K562 (cell line): ENCODE measurements around the gene EPHB3. TPM values are rescaled to one million over a fixed set of nuclear protein-coding genes. Genes with fewer than 3 reads are reported as not detected.

Experiments used
- ATAC-seq: fragments of 200-7000 bp; cut with Tn5 transposase; 3 replicates; pipeline ENCODE4 v1.9.1; 2020; ENCODE audit warnings: moderate library complexity
- BruUV-seq: library from RNA; stranded (reverse); fragments of 400-500 nt; replicated peaks from 2 replicates; lab custom pipeline; 2021; lab: Mats Ljungman, UMichigan
- CTCF ChIA-PET: fragments of 300-600 bp; formaldehyde crosslinking; extraction: SDS; loops from one replicate; lab custom pipeline; 2021; ENCODE audit warnings: low intra/inter-chr PET ratio; lab: Yijun Ruan, JAX
- POLR2A ChIA-PET: fragments of 300-600, 350-650 bp; sonication (Branson Sonifier 250); formaldehyde crosslinking; extraction: SDS; loops from one replicate; lab custom pipeline; 2021; ENCODE audit warnings: antibody characterized with exemption, inconsistent platforms; lab: Yijun Ruan, JAX
- DNase-seq, 4 experiments: peaks; one replicate each; pipeline versions ENCODE4 v3.0.0 to v3.0.0-alpha.2; 2011 to 2018; ENCODE audit warnings: low spot score in 3 of 4, mixed read lengths in 3 of 4; ENCODE audit errors: extremely low read depth in 1 of 4
- FAIRE-seq: peaks from 2 replicates; lab custom pipeline; 2011; peaks lifted over from hg19 to GRCh38; lab: Jason Lieb, UNC
- H2AFZ ChIP-seq: 2 replicates; pipeline ENCODE4 v1.6.0; 2011; ENCODE audit warnings: low read depth, low read length, control low read depth, inconsistent platforms
- H3K27ac ChIP-seq: fragments of 200-600 bp; 3 replicates; pipeline ENCODE4 v1.8.0; 2011; ENCODE audit warnings: low read depth, mild to moderate bottlenecking, control low read depth, inconsistent platforms, low read length, moderate library complexity, mixed read lengths; ENCODE audit errors: extremely low read depth
- H3K27me3 ChIP-seq, 2 experiments: fragments of 300-600 bp in 1 of 2; 2 replicates in 1 of 2; 3 replicates in 1 of 2; pipeline versions ENCODE4 v1.6.0 to v1.8.0; 2011; ENCODE audit warnings: inconsistent platforms in 2 of 2, low read length in 2 of 2, mild to moderate bottlenecking in 1 of 2, mixed read lengths in 1 of 2, moderate library complexity in 1 of 2; ENCODE audit not compliant: control insufficient read depth in 2 of 2, insufficient read depth in 2 of 2
- H3K36me3 ChIP-seq: fragments of 300-600 bp; 3 replicates; pipeline ENCODE4 v1.8.0; 2011; ENCODE audit warnings: mild to moderate bottlenecking, low read length, inconsistent platforms; ENCODE audit not compliant: control insufficient read depth, insufficient read depth
- H3K4me1 ChIP-seq, 2 experiments: fragments of 200-600 bp in 1 of 2; replicated peaks in 1 of 2; 2 replicates in 1 of 2; 3 replicates in 1 of 2; pipeline versions ENCODE4 v1.5.1 to v1.8.0; 2011; ENCODE audit warnings: inconsistent platforms in 2 of 2, low read length in 2 of 2, mild to moderate bottlenecking in 1 of 2, mixed read lengths in 1 of 2, moderate library complexity in 1 of 2; ENCODE audit not compliant: control insufficient read depth in 2 of 2, insufficient read depth in 2 of 2
- H3K4me2 ChIP-seq: 2 replicates; pipeline ENCODE4 v1.6.1; 2011; ENCODE audit warnings: low read length, control low read depth, inconsistent platforms, mixed read lengths; ENCODE audit not compliant: insufficient read depth
- H3K4me3 ChIP-seq: fragments of 200-600 bp; sonication (generic), shearing (Covaris generic); 2 replicates; pipeline ENCODE4 v1.5.1; 2016; ENCODE audit warnings: control low read depth, inconsistent platforms
- H3K79me2 ChIP-seq: fragments of 200-600 bp; 3 replicates; pipeline ENCODE4 v1.8.0; 2011; ENCODE audit warnings: low read length, inconsistent platforms; ENCODE audit not compliant: control insufficient read depth, insufficient read depth
- H3K9ac ChIP-seq, 2 experiments: 2 replicates each; pipeline versions ENCODE4 v1.6.0 to v1.6.1; 2011; ENCODE audit warnings: low read depth in 2 of 2, low read length in 2 of 2, control low read depth in 1 of 2, inconsistent platforms in 1 of 2, mild to moderate bottlenecking in 1 of 2, mixed read lengths in 1 of 2; ENCODE audit not compliant: insufficient read depth in 1 of 2
- H3K9me1 ChIP-seq: one replicate; pipeline ENCODE4 v1.6.0; 2011; ENCODE audit warnings: inconsistent platforms, mild to moderate bottlenecking, low read length, moderate library complexity; ENCODE audit not compliant: control insufficient read depth, insufficient read depth
- H3K9me3 ChIP-seq: replicated peaks from 2 replicates; pipeline ENCODE4 v1.5.1; 2011; ENCODE audit warnings: low read depth, low read length, inconsistent platforms; ENCODE audit not compliant: control insufficient read depth, insufficient read depth
- H4K20me1 ChIP-seq: replicated peaks from 2 replicates; pipeline ENCODE4 v1.6.1; 2011; ENCODE audit warnings: low read length, inconsistent platforms, mixed read lengths; ENCODE audit not compliant: control insufficient read depth, insufficient read depth
- BMI1 ChIP-seq: fragments of 150-350 bp; IDR thresholded peaks from 2 replicates; pipeline ENCODE4 v1.6.1; 2014; ENCODE audit warnings: low read length
- CC2D1A ChIP-seq: fragments of 450-650 bp; IDR thresholded peaks from 2 replicates; pipeline ENCODE4 v1.6.1; 2017; ENCODE audit warnings: mild to moderate bottlenecking
- CREB1 ChIP-seq, 2 experiments: sonication (generic) in 1 of 2; formaldehyde crosslinking in 1 of 2; IDR thresholded peaks; 2 replicates each; pipeline versions ENCODE4 v1.6.1 to v1.8.0; 2012 to 2022; ENCODE audit warnings: inconsistent platforms in 1 of 2, mild to moderate bottlenecking in 1 of 2, missing genetic modification reagents in 1 of 2, moderate library complexity in 1 of 2
- DLX4 ChIP-seq: fragments of 250-450 bp; sonication (Bioruptor Pico); IDR thresholded peaks from 2 replicates; pipeline ENCODE4 v1.6.1; 2021; ENCODE audit warnings: mild to moderate bottlenecking
- HCFC1 ChIP-seq: IDR thresholded peaks from 2 replicates; pipeline ENCODE4 v1.6.1; 2012; ENCODE audit warnings: low read depth, low read length, improper control_type of control experiment
- MBD2 ChIP-seq: sonication (generic); IDR thresholded peaks from 2 replicates; pipeline ENCODE4 v1.6.1; 2016; ENCODE audit warnings: low read depth, borderline replicate concordance
- NR0B1 ChIP-seq: fragments of 450-650 bp; IDR thresholded peaks from one replicate; pipeline ENCODE4 v1.6.1; 2018; ENCODE audit warnings: mild to moderate bottlenecking, moderate library complexity; ENCODE audit not compliant: partially characterized antibody
- POLR2H ChIP-seq: IDR thresholded peaks from 2 replicates; pipeline ENCODE4 v1.6.1; 2016; ENCODE audit warnings: missing genetic modification characterization, low read depth, mild to moderate bottlenecking, control low read depth, missing compliant biosample characterization, moderate library complexity
- ZBTB17 ChIP-seq: fragments of 450-650 bp; formaldehyde crosslinking; IDR thresholded peaks from 2 replicates; pipeline ENCODE4 v1.4.0; 2020; ENCODE audit warnings: mild to moderate bottlenecking
- ZKSCAN1 ChIP-seq: fragments of 150-350 bp; IDR thresholded peaks from 2 replicates; pipeline ENCODE4 v1.6.1; 2016; ENCODE audit warnings: low read depth, low read length
- ZNF197 ChIP-seq: fragments of 200-800 bp; sonication (Bioruptor generic); IDR thresholded peaks from 2 replicates; pipeline ENCODE4 v1.6.1; 2016; ENCODE audit warnings: low read depth, missing genetic modification characterization, missing compliant biosample characterization
- WGBS: fragments of 100-300 bp; shearing (Covaris generic); methylation state at CpG from one replicate; pipeline ENCODE4 v1.1.6; 2016; ENCODE audit warnings: low coverage, mixed read lengths; ENCODE audit not compliant: insufficient coverage; ENCODE audit errors: missing lambda C conversion rate; 5-methylcytosine and 5-hydroxymethylcytosine counted together
- in situ Hi-C: fragments of 300-500 bp; cut with MboI; formaldehyde crosslinking; loops from 4 replicates; pipeline ENCODE4 v1.15.0; 2018; ENCODE audit warnings: inconsistent platforms, mixed read lengths
- intact Hi-C: fragments of 100-400 bp; cut with micrococcal nuclease; formaldehyde crosslinking; loops from 2 replicates; pipeline ENCODE4 v1.14.2; 2022
- polyA plus RNA-seq, 8 experiments: library from polyadenylated mRNA; depleted of rRNA in 4 of 8; stranded (reverse) in 5 of 8; unstranded in 3 of 8; fragments of >200 nt; fragmentation: Nextera tagmentation in 2 of 8; fragmentation: Illumina TruSeq in 1 of 8; extraction: Ambion mirVana in 2 of 8; extraction: Trizol in 1 of 8; gene quantifications; 2 replicates each; pipeline versions ENCODE4 v1.2.1 to v1.2.3, GENCODE V29; 2011 to 2014; ENCODE audit warnings: inconsistent platforms in 1 of 8, missing spikeins in 1 of 8
- total RNA-seq, 7 experiments: library from RNA; depleted of rRNA in 6 of 7; stranded (reverse); fragments of >200 nt in 6 of 7; fragmentation: Illumina TruSeq in 2 of 7; extraction: Trizol in 2 of 7; gene quantifications; 2 replicates each; pipeline versions ENCODE4 v1.2.1 to v1.2.3, GENCODE V29; 2011 to 2021; ENCODE audit warnings: low replicate concordance in 1 of 7
- TF ChIP-seq, protein P1 (sequence below): sonication (generic); formaldehyde crosslinking; IDR thresholded peaks from 2 replicates; pipeline ENCODE4 v1.8.0; 2022; ENCODE audit warnings: mild to moderate bottlenecking, missing genetic modification reagents

Gene EPHB3
- total and polyA plus RNA-seq, 9 of the 15 experiments (the other 6 are each of a cell fraction or from before 2014, with no cell fraction given): not detected

DNA sequence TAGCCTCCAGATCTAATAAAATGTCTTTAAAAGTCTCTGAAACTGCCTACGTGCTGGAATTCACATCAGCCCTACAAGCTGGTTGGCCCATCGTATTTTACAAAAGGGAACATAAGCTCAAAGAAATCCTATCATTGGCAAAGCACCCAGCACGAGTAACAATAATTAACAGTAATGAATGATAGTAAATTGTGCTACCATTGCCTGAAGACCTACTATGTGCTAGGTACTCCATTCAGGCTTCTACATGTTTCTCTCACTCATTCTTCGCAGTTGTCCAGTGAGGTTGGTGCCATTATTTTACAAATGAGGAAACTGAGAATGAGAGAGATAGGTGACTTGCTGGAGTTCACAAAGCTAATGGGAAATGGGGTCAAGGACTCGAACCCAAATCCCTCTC is 7.1 kb upstream of the EPHB3 start:
- peak; percentile 92 for TF ChIP-seq ZKSCAN1
- no peak for TF ChIP-seq POLR2H
- no peaks in the 10 kb centered on the region for H3K9me1 ChIP-seq
- intact Hi-C loops: no loop called here
- no peaks in the 10 kb centered on the region for H3K36me3 ChIP-seq
- H3K4me1 ChIP-seq: no peaks in the 10 kb centered on the region; a peak in 1 of 5 replicates
- no peak for DNase-seq
- no TSS peak for BruUV-seq
- H3K27me3 ChIP-seq: peaks cover 47 to 91% of the 10 kb centered on the region in 2 experiments
- ChIA-PET POLR2A (interaction anchor here (0.5 kb wide), 1 partner anchor 21 kb away, joined by 4 read pairs; no protein-coding TSS in a partner anchor), CTCF (no interaction called here)
- H2AFZ ChIP-seq: no peak overlapping the region
- H3K9ac ChIP-seq: no peak overlapping the region
- H4K20me1 ChIP-seq: no peaks in the 10 kb centered on the region
- no peak overlapping the region for H3K4me3 ChIP-seq
- no peak for FAIRE-seq
- no peak overlapping the region for H3K4me2 ChIP-seq
- ATAC-seq: no peak
- H3K9me3 ChIP-seq: no peaks in the 10 kb centered on the region
- 0% methylated on average over 5 of the region's 5 CpGs for WGBS
- in situ Hi-C loops: no loop called here
- no peaks in the 10 kb centered on the region for H3K79me2 ChIP-seq
- H3K27ac ChIP-seq: no peak overlapping the region

- Histone ChIP-seq H3K36me3 (no peaks in the 10 kb centered on the region), H3K4me3 (no peak overlapping the region), H3K79me2 (no peaks in the 10 kb centered on the region), H2AFZ (no peak overlapping the region), H3K27me3 (peaks cover 35 to 79% of the 10 kb centered on the region in 2 experiments), H3K4me1 (peaks cover 0 to 7% of the 10 kb centered on the region in 2 experiments; a peak in 1 of 5 replicates), H3K9me3 (no peaks in the 10 kb centered on the region), H3K4me2 (no peak overlapping the region), H4K20me1 (no peaks in the 10 kb centered on the region), H3K9ac (no peak overlapping the region), H3K27ac (no peak overlapping the region), H3K9me1 (no peaks in the 10 kb centered on the region)
- FAIRE-seq (no peak), ATAC-seq (no peak), DNase-seq (no peak)
- 1% methylated on average over 15 of the region's 15 CpGs for WGBS
- BruUV-seq: no TSS peak
- POLR2A ChIA-PET: interaction anchor here (0.8 kb wide), 1 partner anchor 185 kb away, joined by 3 read pairs; no protein-coding TSS in a partner anchor
- CTCF ChIA-PET: no interaction called here
- intact Hi-C loops: no loop called here
- in situ Hi-C loops: no loop called here
- TF ChIP-seq HCFC1 (no peak), ZBTB17 (CRISPR knock-in tag) (no peak), MBD2 (no peak), CREB1 (IDR thresholded peaks at IDR 0.05) (no peak), CREB1 (CRISPR knock-in tag; IDR thresholded peaks at IDR 0.05) (no peak), BMI1 (no peak), ZNF197 (no peak), DLX4 (no peak), NR0B1 (no peak), CC2D1A (no peak)
- TF ChIP-seq, protein P1, sequence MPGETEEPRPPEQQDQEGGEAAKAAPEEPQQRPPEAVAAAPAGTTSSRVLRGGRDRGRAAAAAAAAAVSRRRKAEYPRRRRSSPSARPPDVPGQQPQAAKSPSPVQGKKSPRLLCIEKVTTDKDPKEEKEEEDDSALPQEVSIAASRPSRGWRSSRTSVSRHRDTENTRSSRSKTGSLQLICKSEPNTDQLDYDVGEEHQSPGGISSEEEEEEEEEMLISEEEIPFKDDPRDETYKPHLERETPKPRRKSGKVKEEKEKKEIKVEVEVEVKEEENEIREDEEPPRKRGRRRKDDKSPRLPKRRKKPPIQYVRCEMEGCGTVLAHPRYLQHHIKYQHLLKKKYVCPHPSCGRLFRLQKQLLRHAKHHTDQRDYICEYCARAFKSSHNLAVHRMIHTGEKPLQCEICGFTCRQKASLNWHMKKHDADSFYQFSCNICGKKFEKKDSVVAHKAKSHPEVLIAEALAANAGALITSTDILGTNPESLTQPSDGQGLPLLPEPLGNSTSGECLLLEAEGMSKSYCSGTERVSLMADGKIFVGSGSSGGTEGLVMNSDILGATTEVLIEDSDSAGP (CRISPR knock-in tag): no peak
These were observed 4.8 kb upstream of the EPHB3 start for GRCh38 chr3:184556582-184557347.
